ENCODE results near the gene FBRSL1.

FBRSL1 gene

GRCh38 chr12:132513458-132514135, 23.6 kb downstream of the FBRSL1 start:
- DNase-seq: no peak

GRCh38 chr12:132514216-132514820, 24.4 kb downstream of the FBRSL1 start:
- DNase-seq: no peak

- DNase-seq: no peak
Observed at GRCh38 chr12:132514838-132515237, 24.9 kb downstream of the FBRSL1 start.

- no peak for DNase-seq
Observed at GRCh38 chr12:132516095-132517012, 26.4 kb downstream of the FBRSL1 start.

- DNase-seq: no peak
Observed at GRCh38 chr12:132517013-132517739, 27.2 kb downstream of the FBRSL1 start.

- DNase-seq: no peak
Observed at GRCh38 chr12:132517740-132518100, 27.8 kb downstream of the FBRSL1 start.

- DNase-seq: no peak
Observed at GRCh38 chr12:132518354-132518992, 28.5 kb downstream of the FBRSL1 start.

GRCh38 chr12:132520421-132521199, 30.7 kb downstream of the FBRSL1 start:
- no peak for DNase-seq

GRCh38 chr12:132521200-132521580, 31.2 kb downstream of the FBRSL1 start:
- no peak for DNase-seq

GRCh38 chr12:132521712-132522292, 31.9 kb downstream of the FBRSL1 start:
- DNase-seq: no peak

GRCh38 chr12:132522592-132523380, 32.8 kb downstream of the FBRSL1 start:
- DNase-seq: no peak

GRCh38 chr12:132523576-132524331, 33.8 kb downstream of the FBRSL1 start:
- peak; percentile 70 to 73 for DNase-seq

- DNase-seq: no peak
Observed at GRCh38 chr12:132524405-132524804, 34.5 kb downstream of the FBRSL1 start.

- no peak for DNase-seq
Observed at GRCh38 chr12:132525011-132525832, 35.3 kb downstream of the FBRSL1 start.

GRCh38 chr12:132525833-132526455, 36.0 kb downstream of the FBRSL1 start:
- no peak for DNase-seq

- no peak for DNase-seq
Observed at GRCh38 chr12:132527186-132527882, 37.4 kb downstream of the FBRSL1 start.

GRCh38 chr12:132527883-132528264, 37.9 kb downstream of the FBRSL1 start:
- DNase-seq: no peak
